NOMO-1 treated with DMSO at 0.1 percent for 48 hours (cell line): ENCODE data around the gene GRM3.

Experiments
- DNase-seq: peaks from one replicate; lab custom pipeline; 2025; ENCODE audit not compliant: unreplicated experiment; lab: John Stamatoyannopoulos, UW

GRM3 gene

DNA sequence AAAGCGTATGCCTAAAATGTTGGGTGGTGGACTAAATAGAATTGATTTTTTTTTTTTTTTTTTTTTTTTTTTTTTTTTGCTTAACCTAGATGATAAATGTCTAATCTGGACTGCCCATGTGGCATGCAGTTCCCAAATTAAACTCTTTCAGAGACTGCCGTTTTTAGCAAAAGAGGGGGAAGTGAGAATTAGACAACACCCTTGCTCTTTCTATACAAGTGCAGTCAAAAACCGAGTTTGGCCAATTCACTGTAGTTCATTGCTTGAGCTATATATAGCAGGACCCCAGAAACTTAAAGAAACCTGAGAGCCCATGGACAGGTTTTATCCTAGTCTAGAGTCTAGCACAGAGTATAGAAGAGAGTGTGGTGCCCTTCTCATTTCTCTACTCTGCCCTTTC, 141.9 kb downstream of the GRM3 start:
- peak; percentile 91 for DNase-seq

DNA sequence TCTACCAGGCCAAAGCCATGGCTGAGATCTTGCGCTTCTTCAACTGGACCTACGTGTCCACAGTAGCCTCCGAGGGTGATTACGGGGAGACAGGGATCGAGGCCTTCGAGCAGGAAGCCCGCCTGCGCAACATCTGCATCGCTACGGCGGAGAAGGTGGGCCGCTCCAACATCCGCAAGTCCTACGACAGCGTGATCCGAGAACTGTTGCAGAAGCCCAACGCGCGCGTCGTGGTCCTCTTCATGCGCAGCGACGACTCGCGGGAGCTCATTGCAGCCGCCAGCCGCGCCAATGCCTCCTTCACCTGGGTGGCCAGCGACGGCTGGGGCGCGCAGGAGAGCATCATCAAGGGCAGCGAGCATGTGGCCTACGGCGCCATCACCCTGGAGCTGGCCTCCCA, 142.7 kb downstream of the GRM3 start:
- no peak for DNase-seq

DNA sequence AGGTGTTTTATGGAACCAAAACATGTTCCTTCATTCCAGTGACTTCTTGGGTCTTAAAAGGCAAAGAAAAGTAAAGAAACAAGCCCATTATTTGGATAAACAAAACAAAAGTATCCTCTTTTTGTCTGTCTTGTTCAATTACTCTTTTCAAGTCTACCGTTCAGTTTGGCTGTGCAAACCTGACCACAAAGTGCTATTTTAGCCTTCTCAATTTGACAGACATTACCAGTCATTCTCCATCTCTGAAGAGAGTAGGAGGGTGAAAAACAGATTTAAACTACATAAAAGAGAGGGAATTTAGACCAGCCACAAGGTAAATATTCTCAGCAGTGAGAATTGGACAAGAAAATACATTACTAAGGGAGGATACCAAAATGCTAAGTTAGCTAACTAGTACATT, 145.2 kb downstream of the GRM3 start:
- no peak for DNase-seq

DNA sequence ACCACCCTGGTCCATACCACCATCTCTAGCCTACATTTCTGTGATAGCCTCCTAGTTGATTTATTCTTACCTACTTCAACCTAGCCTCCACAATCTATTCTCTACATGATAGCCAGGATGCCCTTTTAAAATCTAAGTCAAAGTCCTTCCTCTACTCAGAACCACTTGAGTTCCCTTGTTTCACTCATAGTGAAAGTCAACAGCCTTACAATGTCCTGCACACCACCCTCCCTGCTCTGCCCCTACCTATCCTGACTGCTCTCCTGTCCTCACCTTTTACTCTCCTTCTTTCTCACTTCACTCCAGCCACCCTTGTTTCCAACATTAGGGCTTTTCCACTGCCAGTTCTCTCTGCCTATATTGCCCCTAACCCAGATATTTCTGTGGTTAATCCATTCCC, 146.7 kb downstream of the GRM3 start:
- no peak for DNase-seq

DNA sequence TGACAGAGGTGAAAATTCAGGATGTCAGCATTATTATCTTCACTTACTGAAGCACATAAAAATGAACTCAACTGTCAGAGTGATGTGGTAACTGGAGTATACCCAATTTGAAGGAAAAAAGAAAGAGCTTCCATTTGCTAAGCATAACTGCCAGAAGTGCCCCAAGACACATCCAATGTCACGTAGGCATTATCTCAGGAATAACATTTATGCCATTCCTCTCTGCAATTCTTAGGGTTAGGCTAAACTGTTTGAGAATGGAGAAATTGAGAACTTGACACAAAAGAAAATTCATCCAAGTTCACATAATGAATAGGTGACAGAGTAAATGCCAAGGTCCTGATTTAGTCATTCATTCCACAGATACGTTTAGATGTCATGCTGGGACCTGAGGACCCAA, 148.6 kb downstream of the GRM3 start:
- DNase-seq, result no peak

DNA sequence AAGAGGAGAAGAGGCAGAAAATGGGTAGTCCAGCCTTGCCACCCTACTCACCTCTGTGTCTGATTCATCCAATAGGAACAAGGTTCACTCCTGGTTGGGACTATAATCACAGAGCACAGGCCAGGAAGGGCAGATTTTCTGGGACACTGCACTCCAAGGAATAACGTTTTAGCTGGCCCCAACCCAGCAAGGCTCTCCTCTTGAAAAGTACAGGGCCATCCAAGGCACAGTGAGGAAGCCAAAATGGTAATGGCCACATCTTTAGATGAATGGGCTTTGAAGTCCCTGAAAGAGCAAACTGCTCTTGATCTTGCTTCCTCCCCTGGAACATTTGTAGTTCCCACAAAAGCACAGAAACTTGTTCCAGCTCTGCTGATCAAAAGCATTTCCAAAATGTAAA, 149.4 kb downstream of the GRM3 start:
- DNase-seq, result no peak

DNA sequence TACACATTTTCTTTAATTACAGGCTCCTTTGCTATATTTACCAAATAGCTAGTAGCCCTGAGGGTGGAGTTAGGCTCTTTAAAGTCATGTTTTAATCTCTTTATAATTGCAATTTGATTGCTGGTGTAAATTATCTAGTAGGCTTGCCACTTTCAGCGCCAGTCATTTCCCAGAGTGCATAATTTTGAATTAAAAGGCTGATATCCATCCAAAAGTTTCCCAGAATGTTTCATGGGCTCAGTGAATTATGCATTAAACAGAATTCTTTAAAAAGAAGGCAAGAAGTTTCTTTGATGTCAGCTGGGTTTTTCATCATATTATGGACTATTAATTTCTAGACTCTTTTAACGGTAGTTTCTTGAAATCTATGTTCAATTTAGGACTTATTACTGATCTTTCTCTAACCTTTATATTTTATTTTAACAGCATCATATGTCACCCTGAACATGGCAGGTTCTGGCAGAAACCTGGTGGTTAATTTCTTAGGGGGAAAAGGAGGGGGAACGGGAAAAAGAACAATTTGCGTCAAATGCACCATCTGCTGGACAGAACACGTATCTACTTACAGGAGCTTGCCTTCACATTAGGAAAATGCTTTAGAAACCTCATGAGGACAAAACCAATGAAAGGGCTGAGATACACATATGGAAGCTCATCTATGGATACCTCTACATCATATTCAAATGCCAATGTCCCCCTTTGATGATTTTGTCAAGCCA, 171.1 kb downstream of the GRM3 start:
- DNase-seq, result peak; percentile 42

DNA sequence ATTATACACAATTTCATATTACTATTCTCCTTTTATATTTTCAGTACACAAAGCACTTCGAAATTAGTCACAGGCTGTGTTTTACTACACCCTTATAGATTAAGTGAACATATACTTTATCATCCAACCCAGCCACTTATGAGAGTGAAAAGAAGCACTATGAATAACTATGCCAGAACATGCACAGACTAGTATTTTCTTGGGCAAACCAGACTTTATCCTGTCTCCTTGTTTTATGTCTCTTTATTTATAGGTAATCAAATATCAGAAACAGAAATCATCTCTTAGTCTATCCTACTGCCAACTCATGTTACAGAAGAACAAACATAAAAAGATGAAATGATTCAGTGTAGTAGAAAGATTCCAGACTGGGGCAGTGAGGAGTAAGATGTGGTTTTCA, 171.8 kb downstream of the GRM3 start:
- DNase-seq, result no peak

DNA sequence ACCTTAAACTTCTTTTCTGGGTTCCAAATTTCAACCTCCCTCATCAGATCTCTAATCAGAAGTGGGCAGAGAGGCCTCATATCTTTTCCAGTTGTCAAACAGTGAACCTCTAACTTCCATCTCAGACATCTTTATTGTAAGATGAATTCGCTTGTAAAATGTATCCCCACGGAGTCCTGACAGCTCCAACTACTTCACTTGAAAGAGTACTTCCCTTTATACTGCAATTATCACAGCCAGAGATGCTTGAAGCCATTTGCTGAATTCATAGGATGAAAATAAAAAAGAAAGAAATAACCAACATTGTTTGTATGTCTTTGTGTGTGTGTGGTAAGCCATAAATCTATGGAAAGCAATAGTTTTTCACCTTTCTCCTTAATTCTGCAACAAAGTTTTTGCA, 175.2 kb downstream of the GRM3 start:
- no peak for DNase-seq

DNA sequence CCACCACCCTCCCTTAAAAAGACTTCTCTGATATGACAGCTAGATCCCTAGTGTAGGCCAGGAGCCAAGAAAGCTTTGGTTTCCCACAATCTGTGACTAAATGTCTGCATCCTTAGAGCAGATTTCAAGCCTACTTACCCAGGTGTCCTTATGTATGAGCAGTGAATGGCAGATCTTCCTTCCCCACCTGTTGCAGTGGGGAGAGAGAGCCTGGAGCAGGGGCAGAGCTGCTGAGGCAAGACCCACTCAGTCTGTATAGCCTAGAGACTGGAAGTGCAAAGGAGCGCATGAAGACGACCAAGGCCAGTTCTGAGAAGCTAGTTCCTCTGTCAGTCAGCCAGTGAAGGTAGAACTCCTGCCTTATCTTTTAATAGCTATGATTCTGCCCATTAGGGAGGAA, 180.1 kb downstream of the GRM3 start:
- DNase-seq, result no peak

DNA sequence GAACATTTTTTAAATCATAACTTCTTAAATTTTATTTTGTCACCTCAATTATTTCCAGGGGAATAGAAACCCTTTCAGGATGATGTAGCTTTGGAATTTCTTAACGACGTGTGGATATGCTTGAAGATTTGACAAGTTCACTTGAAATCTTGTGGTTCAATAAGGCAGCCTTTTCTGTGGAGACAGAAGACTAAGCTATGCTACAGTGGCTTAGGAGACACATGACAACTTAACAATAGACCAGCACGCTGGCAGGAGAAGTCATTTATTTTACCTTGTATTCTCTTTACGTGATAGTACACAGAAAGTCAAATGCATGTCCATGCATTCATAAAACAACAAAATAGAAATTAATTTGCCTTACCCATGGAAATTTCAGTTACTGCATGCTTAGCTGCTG, 181.6 kb downstream of the GRM3 start:
- DNase-seq, result no peak

DNA sequence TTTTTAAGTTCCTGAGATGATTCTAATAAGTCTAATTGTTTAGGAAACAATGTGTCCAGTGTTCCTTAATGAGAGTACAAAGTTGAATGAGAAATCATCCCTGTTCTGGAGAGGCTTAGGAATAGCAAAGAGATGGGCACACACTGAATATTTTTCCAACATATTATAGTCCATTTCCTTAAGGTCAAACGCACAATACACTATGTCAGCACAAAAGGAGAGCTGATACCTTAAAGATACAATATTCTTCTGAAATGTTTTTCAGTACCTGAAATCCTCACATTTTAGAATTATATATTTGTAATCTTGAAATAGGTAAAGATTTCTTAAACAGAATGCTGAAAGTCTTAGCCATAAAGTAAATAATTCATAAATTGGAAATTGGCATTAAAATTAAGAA, 183.2 kb downstream of the GRM3 start:
- no peak for DNase-seq

DNA sequence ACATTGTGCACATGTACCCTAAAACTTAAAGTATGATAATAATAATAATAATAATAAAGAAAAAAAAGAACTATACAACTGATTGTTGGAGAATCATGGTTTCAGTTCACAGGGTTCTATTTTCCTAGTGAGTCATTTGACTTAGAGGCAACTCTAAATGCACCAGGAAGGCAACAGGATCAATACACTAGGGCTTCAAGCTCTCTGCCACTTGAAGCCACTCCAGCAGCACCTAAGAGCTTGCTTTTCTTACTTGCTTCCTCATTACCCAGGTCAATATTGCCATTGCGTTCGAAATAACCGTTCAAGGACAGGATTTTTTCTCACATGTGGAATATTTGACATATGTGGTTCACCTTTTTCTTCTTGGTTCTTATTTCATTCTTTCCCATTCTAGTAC, 189.7 kb downstream of the GRM3 start:
- DNase-seq, result no peak

DNA sequence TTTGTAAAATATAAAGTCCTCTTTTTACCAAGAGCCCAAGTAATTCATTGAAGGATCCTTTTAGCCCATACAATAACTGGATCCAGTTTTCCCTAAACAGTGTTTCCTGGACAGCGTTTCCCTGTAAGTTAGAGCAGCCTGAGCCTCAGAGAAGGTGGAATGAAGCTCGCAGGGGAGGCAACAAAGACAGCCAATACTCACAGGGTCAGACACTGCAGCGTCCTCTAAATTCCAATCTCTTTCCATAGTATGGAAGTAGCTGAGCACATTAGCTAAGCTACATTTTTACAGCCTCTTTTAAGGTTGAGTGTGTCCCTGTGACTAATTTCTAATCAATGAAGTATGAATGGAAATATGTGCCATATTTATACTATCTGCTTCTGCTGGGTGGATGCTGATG, 193.5 kb downstream of the GRM3 start:
- DNase-seq, result no peak

DNA sequence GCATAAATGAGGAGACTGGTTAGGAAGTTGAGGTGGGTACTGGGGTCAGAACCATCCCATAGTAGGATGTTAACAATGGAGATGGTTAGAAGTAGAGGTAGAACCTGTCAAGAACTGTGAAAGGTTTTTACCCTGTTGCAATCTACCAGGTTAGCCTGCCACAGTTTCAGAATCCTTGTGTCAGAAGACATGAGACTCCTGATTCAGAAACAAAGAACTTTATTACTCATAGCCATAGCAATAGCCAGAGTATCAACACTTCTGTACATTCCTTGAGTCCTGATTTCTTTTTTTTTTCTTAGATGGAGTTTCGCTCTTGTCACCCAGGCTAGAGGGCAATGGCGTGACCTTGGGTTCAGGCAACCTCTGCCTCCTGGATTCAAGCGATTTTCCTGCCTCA, 200.9 kb downstream of the GRM3 start:
- DNase-seq, result no peak

DNA sequence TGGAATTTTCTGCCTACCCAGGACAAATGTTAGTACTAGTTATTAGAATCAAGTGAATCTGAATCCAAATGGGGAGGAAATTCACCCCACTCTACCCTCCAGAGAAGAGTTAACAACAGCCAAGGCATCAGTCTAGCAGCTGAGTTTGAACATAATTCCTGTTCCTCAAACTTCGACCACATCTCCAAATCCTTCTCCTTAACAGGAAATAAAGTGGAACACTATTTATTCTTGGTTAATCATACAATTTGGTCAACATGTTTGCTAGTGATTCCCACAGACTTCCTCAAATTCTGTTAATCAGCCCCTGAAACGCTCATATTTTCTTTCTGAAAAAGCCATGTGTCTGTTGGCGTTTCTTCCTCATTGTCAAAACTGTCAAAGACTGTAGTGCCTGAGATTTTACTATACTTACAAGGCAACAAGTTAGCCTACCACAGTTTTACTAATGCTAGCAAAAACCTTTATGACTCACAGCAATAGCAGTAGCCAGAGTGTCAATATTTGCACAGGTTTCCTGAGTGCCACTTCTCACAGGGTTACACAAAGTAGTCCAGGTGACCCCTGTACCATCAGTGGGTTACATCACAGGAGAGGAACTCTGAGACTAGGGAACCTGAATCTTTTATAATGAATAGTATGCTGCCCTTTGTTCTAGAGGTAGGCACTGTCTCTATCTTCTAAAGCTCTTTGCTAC, 202.9 kb downstream of the GRM3 start:
- no peak for DNase-seq

DNA sequence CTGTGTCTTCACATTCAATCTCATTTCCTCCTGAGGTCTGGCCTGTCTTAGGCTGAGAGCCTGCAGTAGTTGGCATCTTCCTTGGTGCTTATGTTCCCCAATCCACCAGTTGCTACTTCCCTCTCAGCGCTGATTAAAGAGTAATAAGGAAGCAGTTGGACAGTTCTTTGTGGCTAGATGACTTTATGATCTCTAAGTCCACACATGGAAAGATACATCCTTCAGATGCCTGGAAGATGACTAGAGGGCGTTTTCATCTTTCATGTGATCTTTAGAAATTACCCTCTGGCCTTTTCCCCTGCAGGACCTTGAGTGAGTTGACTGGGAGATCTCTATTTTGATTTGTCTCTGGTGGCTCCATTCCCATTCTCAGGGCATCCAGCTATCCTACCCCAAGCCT, 204.5 kb downstream of the GRM3 start:
- no peak for DNase-seq

DNA sequence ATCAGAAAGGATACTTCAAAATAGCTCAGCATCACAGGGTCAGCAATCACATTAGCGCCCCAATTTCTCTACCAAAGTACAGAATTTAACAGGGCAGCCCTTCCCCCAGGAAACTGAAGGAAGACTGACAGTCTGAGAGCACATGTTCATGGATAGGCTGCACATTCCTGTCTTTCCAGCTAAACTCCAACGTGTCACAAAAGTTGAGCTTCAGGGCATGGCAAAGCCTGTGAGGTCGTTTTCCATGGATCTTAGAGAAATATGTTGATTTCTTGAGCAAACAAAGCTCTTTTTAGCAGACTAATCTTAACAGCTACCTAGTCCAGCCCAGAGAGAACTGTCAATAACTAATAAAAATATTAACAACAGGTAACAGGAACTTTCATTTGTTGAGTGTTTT, 207.9 kb downstream of the GRM3 start:
- DNase-seq, result no peak

DNA sequence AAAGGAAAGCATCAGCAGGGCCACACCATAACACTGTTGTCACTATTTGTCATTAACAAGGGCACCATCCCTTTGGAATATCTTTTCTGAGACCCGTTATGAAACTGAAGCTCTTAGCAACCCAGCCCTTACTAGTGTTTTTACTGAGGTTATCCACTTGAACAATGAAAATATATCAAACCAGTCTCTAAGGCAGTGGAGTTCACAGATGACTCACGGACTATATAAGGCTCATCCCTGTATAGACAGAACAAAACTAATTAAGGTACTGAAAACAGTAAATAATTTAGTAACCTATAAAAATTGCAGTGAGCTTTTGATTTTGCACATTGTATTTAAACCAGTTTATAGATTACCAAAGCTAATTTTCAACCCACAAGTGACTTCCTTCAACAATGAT, 219.7 kb downstream of the GRM3 start:
- no peak for DNase-seq

DNA sequence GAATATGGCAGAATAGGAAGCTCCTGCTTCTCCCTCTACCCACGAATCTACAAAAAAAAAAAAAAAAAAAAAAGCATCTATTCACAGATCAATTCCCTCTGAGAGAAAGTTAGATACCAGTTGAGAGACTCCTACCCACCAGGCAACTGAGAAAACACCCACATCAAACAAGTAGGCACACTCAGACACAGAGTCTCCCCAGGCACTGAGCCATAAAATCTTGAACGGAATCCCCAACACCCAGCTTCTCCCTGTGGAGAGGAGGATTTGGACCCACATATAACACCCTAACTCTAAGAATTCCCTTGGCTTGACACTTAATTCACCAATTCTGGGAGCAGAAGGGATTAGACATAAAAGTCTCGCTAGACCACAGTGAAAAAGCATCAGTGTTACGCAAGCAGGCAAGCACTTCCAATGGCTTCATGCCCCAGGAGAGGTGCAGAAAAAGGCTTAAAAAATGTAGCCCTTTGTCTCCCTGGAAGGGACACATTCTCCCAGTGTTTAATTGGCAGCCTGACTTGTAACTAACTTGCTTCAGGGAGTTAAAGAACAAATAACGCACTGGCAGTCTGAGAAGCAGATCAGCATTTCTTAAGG, 223.6 kb downstream of the GRM3 start:
- DNase-seq, result no peak

DNA sequence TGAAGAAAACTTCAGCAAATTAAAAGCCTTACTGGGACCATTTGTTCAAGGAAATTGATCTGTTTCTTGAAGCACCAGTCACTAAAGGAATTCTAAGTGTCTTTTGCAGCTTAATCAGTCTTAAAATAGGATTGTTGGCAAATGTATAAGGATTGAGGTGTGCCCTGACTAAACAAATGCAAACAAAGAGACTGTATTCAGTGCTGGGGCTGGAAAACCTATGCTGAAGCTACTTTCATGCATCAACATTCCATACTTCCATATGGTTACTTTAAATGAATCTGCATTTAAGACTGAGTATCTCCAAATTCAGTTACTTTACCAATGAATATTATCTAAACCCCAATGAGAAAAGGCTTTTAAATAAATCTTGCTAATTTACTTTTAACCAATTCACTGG, 232.4 kb downstream of the GRM3 start:
- no peak for DNase-seq

DNA sequence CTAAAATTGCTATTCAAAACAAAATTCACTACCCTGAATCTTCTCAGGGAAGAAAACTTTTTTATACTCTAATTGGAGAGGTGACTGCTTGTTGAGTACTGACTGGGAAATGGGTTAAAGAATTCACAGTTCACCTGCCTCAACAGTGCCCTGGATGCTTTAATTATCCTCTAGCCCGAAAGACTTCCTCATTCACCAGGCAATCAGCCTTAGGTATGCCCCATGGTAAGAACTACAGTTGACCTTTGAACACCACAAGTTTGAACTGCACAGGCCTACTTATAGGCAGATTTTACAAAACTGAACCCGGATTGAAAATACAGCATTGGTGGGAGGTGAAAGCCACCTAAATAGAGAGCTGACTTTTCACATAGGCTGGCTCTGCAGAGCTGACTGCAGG, 240.4 kb downstream of the GRM3 start:
- DNase-seq, result no peak

DNA sequence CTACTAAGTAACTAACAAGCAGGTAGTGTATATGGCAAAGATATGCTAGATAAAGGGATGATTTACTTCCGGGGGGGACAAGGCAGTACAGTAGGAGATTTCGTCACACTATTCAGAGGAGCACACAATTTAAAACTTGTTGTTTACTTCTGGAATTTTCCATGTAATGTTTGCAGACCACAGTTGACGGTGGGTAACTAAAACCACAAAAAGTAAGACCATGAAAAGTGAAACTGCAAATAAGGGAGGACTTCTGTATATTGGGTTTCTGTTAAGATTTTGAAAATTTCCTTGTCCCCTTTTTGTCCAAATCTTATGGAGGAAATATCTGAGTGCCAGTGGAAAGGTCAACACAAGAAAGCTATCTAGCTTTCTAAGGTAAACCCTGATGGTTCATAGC, 245.8 kb downstream of the GRM3 start:
- no peak for DNase-seq
